Stimulated activated CD4-positive, alpha-beta T cell treated with anti-CD3 and anti-CD28 coated beads, Interleukin-2, amount 100 ng/mL, for 24 hours (primary cell): ENCODE data around the gene RBBP4.
"Not testable (repeated sequence)": the region's sequence is repeated elsewhere in the genome, so short reads cannot be mapped to it uniquely, and the experiment has no call there.

Source experiments
- DNase-seq, 2 donors: peaks; one replicate each; pipeline ENCODE4 v3.0.0-alpha.2; 2020

Gene RBBP4

DNA sequence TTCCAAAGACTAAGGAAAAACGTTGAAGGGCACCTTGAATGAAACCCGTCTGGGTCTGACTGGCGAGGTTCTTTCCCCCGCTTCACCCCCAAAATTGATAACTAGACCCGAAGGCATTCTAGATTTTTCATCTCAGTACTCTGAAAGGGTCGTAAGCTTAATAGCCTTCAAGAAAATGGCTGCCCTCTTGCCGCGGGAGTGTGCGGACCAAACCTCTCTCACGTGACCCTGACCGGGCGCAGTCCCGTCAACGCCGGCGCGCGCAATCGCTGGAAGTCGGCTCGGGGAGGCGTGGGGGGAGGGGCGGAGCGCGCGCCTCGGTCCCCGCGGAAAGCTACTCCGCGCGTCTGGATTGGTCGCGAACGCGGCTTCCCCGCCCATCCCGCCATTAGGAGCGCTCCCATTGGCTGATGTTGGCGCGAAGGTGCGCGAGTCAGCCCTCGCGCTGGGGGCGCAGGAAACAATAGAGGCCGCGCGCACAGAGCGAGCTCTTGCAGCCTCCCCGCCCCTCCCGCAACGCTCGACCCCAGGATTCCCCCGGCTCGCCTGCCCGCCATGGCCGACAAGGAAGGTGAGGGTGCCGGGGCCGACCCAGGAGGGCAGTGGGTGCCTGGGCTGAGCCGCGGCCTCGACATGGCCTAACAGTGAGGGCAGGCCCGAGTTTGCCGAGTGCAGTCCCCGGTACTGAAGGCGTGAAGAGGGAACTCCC, at the start of gene RBBP4:
Gene RBBP4 (plus strand): TSS at position 457 of the 709 bp plus-strand sequence. CDS start 99 bp downstream, at position 556.
- peak; percentile 99 for DNase-seq

DNA sequence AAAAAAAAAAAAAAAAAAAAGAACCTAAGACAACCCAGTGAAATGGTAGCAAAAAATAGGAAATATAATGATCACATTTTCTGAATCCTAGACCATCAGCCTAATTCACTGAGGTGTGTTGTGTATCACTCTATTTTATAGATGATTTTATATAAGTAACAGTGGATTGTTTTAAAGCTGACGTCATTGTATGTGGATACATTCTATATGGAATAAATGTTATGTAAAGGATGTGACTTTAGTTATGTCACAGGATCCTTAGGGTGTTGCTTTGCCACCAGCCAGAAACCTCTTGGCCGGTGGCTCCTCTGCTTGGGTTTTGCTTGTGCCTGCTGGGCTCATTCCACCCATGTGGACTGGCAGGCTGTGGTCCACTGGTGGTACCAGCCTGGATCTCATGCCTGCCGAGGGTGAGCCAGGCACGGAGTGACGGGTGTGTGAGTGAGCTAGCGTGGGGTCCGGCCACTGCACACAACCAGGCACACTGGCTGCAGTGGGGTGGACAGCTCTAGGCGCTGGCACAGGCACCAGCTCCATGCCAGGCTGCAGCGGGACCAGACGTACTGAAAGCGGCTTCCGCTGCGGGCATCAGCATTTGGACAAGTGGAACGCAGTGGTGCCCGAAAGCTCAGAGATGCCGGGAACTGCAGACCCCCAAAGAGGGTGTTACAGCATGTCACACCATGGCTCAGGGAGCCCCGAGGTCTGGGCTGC, 45.1 kb upstream of the RBBP4 start:
- no peak for DNase-seq

DNA sequence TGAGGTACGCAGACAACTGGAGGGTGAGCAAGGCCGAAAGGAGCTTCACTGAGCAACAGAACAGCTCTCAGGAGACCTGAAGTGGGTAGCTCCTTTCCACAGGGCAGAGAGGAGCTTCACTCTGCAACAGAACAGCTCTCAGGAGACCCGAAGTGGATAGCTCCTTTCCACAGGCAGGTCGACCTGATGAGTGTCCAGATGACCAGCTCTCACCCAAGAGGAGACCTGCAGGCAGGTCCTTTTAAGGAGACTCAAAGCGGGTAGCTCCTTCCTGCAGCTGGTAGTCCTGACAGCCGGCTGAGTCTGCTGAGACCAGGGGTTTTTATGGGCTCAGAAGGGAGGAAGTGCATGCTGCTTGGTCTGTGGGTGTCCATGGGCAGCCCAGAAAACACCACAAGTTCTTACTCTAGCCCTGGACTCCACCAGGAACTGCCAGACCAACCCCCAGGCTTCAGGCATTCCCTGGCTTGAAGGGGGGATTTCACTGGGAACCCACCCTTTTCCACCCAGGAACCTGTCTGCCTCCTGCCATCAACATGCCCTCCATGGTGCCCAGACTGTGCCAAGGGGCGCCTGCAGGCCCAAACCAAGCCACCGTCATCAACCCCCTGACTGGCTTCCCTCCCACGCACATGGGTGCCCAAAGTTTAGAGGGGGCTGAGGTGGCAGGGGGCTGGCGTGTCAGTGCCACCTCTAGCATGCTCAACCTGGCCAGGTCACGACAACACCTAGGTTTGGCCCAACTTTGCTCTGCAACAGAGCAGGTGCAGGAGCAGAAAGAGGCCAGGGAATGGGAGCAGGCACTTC, 44.2 kb upstream of the RBBP4 start:
- DNase-seq = no peak

DNA sequence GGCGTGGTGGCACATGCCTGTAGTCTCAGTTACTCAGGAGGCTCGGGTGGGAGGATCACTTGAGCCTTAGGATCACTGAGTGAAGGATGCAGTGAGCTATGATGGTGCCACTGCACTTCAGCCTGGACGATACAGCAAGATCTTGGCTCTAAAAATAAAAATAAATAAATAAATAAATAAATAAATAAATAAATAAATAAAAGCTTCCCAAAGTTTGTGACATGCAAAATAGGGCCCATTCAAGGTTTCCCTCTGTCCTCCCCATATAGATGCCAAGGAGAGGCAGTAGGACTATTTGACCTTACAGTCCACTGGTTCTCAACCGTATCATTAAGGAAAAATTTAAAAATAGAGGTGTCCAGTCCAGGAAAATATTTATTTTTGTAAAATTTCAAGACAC, 41.8 kb upstream of the RBBP4 start:
- DNase-seq = no peak

DNA sequence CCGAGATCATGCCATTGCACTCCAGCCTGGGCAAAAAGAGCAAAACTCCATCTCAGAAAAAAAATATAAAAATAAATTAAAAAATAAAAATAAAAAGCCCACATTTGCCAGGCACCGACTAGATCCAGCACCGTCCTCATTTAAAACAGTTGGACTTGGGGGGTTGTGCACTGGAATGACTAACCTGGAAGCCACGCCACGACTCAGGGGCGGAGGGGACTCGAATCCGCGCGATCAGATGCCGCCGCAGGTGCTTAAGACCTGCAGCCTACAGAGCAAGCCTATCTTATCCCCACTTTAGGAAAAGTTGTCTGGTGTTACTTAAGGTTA, 39.2 kb upstream of the RBBP4 start:
- DNase-seq = no peak

DNA sequence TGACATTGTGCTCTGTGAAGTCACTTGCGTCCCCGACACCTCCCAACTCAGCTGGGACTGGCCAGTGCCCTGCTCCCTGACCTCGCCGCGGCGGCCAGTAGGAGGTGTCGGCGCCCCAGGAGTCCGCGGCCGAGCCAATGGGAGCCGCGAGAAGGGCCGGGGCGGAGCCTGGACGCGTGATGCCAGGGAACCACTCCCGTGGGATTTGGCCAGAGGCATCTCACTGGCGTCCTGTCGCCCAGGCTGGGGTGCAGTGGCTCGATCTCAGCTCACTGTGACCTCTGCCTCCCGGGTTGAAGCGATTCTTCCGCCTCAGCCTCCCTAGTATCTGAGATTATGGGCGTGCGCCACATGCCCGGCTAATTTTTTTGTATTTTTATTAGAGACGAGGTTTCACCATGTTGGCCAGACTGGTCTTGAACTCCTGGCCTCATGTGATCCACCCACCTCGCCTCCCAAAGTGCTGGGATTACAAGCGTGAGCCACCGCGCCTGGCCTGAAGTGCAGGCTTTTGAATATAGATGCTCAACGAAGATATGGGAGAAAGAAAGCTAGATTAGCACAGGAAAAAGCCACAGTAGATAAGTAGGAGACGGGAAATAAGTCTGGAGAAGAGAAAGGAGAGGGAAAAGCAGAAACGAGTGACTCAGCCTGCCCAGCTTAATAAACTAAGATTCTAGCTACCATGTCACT, 38.7 kb upstream of the RBBP4 start:
- peak; percentile 50 to 71 for DNase-seq

DNA sequence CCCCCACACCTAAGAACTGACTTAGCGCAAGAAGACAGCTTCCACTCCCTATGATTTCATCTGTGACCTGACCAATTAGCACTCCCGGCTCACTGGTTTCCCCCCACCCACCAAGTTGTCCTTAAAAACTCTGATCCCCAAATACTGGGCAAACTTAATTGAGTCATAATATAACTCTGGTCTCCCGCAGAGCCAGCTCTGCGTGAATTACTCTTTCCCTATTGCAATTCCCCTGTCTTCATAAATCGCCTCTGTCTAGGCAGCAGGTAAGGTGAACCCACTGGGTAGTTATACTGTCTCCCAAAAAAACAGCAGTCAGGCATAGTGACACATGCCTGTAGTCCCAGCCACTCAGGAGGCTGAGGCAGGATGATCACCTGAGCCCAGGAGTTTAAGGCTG, 37.5 kb upstream of the RBBP4 start:
- no peak for DNase-seq

DNA sequence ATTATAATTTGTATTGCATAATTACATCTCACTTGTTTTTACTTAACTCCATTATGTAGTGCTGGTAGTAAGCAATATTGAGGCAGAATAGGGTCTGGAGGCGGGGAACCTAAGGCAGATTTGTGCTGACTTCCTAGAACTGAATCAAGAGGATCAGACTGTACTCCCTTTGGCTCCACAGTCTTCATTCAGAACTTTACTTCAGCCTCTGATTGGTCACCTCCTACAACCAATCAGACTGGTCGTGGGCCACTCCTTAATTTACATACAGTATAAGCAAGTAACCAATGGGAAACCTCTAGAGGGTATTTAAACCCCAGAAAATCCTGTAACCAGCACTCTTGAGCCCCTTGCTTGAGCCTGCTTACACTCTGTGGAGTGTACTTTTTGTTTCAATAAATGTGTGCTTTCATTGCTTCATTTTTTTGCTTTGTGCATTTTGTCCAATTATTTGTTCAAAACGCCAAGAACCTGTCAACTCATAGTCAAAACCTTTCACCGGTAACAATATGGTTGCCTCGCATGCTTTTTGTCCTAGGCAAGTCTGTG, 32.3 kb upstream of the RBBP4 start:
- DNase-seq = no peak

DNA sequence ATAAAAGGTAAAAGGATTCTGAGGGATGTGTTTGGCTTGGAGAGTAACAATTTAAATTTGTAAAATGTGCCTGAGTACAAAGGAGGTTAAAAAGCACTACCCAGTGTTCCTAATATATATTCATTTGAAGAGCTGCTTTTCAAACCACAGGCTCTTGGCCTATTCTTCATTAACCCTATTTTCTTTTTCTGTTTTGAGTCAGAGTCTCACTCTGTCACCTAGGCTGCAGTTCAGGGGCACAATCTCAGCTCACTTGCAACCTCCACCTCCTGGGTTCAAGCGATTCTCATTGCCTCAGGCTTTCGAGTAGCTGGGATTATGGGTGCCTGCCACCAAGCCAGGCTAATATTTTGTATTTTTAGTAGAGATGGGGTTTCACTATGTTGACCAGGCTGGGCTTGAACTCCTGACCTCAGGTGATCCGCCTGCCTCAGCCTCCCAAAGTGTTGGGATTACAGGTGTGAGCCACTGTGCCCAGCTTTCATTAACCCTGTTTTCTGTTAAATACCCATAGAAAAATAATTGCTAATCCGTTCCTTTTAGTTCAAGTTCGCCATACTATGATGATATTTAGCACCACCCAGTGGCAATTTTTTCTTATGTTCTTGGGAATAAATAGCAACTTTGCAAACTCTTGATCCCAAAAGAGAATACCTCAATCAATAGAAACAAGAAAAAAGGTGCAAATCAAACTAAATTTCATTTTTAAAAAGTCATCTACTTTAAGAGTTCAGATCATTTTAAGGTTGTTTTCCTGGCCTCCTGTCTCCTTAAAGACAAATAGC, 31.1 kb upstream of the RBBP4 start:
- no peak for DNase-seq

DNA sequence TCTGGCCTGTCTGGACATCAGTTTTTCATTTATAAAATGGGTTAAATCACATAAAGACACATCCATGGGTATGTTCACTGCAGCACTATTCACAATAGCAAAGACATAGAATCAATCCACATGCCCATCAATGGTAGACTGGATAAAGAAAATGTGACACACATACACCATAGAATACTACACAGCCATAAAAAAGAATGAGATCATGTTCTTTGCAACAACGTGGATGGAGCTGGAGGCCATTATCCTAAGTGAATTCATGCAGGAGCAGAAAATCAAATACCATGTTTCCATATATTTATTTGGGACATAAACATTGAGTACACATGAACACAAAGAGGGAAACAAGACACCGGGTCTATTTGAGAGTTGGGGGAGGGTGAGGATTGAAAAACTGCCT, 28.8 kb upstream of the RBBP4 start:
- DNase-seq = no peak

DNA sequence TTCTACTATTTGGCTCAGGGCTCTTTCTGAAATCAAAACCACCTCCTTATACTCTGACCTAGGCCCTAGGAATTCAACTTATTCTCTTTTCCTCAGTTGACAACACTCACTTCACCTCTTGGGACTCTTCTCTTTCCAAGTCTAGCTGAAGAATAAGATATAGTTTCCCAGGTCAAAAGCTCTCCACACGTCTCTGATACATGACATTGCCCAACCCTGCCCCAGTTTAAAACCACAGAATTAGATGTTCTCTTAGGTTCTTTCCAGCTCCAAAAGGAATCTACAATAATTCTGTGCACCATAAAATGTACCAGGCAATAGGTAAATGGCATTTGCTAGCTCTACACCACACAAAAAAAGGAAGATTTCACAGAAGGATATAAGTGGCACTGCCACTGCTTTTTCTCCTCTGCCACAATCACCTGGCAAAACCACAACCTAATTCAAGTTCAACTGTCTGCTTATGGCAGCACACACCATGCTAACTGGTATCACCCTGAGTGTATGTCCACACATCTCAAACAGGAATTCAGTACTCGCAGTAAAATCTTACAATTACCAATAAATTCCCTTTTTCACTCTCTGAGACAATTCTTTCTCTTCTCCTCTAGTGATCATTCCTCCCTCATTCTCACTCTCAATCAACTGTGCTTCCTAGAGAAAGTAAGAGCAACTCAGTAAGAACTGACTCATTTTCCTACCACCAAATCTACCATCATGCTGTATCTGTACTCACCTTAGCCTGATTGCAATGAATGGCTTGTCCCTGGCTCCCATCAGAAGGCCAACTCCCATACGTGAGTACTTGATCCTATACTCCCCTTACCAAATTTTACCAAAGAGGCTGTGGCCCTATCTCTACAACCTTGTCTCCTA, 28.0 kb upstream of the RBBP4 start:
- DNase-seq = peak in 1 of 2 donors; percentile 28

DNA sequence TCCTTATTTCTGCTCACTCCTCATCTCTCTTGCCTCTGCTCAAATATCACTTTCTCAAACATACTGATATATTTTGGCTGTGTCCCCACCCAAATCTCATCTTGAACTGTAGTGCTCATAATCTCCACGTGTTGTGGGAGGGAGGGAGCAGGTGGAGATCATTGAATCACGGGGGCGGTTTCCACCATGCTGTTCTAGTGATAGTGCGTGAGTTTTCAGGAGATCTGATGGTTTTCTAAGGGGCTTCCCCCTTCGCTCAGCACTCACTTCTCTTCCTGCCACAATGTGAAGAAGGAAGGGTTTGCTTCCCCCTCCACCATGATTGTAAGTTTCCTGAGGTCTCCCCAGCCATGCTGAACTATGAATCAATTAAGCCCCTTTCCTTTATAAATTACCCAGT, 27.2 kb upstream of the RBBP4 start:
- peak; percentile 46 to 58 for DNase-seq

DNA sequence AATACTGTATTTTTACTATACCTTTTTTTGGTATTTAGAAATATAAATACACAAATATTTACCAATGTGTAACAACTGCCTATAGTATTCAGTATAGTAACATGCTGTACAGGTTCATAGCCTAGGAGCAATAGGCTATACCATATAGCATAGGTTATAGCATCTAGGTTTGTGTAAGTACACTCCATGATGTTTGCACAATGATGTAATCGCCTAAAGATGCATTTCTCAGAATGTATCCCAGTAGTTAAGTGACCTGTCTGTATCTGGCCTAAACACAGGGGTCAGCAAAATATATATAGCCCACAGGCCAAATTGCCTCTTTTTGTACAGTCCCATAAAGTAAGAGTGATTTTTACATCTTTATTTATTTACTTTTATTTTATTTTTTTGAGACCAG, 24.8 kb upstream of the RBBP4 start:
- no peak for DNase-seq

DNA sequence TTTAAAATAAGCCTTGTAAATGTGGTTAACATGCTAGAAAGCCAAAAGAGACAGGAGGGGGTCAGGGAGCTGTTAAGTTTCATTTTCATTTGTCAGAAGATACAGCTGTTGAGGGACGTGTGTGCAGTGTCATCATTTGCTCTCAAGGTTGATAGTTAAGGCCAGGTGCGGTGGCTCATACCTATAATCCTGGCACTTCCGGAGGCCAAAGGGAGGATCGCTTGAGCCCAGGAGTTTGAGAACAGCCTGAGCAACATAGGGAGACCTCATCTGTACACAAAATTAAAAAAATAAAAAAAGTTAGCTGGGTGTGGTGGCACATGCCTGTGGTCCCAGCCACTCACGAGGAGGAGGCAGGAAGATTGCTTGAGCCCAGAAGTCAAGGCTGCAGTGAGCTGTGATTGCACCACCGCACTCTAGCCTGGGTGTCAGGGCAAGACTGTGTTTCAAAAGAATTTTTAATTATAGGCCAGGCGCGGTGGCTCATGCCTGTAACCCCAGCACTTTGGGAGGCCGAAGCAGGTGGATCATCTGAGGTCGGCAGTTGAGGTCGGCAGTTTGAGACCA, 23.3 kb upstream of the RBBP4 start:
- DNase-seq = no peak

DNA sequence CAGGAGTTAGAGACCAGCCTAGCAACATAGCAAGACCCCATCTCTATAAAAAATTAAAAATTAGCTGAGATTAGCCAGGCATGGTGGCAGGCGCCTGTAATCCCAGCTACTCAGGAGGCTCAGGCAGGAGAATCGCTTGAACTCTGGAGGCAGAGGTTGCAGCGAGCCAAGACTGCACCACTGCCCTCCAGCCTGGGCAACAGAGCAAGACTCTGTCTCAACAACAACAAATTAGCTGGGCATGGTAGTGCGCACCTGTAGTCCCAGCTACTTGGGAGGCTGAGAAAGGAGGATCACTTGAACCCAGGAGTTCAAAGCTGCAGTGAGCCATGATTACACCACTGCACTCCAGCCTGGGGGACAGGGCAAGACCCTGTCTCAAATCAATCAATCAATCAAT, 20.8 kb upstream of the RBBP4 start:
- not testable (repeated sequence) for DNase-seq

DNA sequence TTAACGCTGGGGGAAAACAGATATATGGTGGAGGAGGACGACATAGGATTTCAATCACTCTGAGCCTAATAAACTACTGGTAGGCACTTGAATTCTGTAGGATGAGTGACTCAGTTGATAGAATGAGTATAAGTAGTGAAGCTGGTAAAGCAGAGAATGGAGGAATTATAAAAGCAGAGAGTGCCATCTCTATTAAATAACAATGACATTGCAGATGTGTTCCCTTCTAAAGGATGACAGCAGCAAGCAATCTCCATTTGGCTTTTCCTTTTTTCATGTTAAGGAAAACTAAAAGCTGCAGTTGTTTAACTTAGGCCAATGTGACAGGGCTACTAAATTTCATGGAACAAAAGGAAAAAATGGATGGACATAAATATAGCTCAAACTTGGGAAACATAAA, 18.2 kb upstream of the RBBP4 start:
- no peak for DNase-seq

DNA sequence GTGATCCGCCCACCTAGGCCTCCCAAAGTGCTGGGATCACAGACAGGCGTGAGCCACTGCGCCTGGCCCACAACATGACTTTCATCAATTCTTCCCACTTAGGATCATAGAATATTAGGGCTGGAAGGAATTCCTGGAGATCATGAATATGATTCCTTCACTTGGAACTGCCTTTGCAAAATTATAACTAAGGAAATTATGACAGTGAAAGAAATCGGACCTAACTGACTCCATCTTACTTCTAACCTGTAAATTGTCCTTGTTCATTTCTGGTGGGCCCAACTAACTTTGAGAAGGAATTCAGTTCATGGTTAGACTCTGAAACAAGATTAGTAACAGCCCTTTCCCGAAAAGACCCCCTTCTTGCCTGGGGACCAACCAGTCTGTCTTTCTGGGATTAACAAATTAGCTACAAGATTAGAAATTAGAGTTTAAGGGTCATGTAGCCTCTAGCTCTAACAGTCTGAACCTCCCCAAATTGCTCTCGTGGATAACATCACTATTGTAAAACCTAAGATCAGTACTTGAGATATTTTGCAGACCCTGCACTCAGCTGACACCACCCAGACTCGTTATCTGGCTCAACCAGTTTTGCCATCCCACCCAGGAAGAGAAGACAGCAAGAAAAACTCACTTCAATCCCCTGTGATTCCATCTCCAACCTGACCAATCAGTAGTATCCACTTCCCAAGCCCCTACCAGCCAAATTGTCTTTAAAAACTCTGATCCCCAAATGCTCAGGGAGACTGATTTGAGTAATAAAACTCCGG, 15.3 kb upstream of the RBBP4 start:
- no peak for DNase-seq

DNA sequence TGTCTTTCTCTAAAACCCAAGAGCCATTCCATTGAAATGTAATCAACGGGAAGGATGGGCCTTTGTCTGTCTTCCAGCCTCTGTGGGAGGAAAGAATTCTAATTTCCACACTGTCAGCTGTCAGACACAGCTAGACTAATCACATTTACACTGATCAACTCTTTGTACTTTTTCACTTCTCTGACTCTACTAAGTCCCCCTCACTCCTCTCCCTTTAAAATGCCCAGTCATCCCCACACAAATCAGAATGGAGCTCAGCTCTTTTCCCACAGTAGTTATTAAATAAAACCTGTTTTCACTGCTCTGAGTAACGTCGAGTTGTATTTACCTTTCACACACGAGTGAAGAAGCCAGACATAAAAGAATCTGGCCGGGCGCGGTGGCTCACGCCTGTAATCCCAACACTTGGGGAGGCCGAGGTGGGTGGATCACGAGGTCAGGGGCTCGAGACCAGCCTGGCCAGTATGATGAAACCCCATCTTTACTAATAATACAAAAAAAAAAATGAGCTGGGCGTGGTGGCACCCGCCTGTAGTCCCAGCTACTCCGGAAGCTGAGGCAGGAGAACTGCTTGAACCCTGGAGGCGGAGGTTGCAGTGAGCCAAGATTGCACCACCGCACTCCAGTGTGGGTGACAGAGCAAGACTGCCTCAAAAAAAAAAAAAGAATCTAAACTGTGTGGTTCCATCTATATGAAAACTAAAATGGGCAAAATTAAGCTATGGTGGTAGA, 13.9 kb upstream of the RBBP4 start:
- no peak for DNase-seq

DNA sequence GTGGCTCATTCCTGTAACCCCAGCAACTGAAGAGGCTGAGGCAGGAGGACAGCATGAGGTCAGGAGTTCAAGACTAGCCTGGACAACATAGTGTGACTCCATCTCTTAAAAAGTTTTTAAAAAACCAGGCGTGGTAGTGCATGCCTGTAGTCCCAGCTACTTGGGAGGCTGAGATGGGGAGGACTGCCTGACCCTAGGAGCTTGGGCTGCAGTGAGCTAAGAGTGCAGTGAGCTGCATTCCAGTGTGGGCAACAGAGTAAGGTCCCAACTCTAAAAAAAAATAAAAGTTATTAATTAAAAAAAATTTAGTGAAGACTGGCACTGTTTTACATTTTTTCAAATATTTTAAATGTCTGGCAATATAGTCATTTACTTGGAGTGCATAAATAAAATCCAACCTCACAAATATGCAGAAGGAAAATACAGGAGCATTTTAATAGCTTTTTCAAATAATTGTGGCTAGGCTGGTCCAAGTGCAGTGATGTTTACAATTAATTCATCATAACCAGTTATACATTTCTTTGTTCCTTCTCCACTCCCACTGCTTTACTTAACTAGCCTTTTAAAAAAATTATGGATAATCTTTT, 11.4 kb upstream of the RBBP4 start:
- DNase-seq = no peak
